Neural crest cell (in vitro differentiated cells): ENCODE data around the gene STRA6. TPM values are rescaled to one million over a fixed set of nuclear protein-coding genes. Genes with fewer than 3 reads are reported as not detected.

Experiments
- DNase-seq: peaks from one replicate; pipeline ENCODE4 v3.0.0; 2021; ENCODE audit warnings: low read depth, mixed read lengths, low spot score
- H3K27ac Mint-ChIP-seq: one replicate; pipeline ENCODE4 v1.8.0; 2021; ENCODE audit warnings: mild to moderate bottlenecking, mixed read lengths; ENCODE audit not compliant: unreplicated experiment
- H3K27me3 Mint-ChIP-seq: 2 replicates; pipeline ENCODE4 v1.8.0; 2021; ENCODE audit warnings: low read depth, mild to moderate bottlenecking, mixed read lengths
- H3K36me3 Mint-ChIP-seq: 2 replicates; pipeline ENCODE4 v1.8.0; 2021; ENCODE audit warnings: low read depth, mild to moderate bottlenecking, mixed read lengths
- H3K4me1 Mint-ChIP-seq: 2 replicates; pipeline ENCODE4 v1.8.0; 2021; ENCODE audit warnings: mixed read lengths
- H3K4me3 Mint-ChIP-seq: one replicate; pipeline ENCODE4 v1.8.0; 2021; ENCODE audit warnings: mild to moderate bottlenecking, mixed read lengths
- H3K9me3 Mint-ChIP-seq: 2 replicates; pipeline ENCODE4 v1.8.0; 2021; ENCODE audit warnings: mixed read lengths
- CTCF ChIP-seq: fragments of 200-600 bp; sonication (generic); conservative IDR thresholded peaks from 2 replicates; pipeline ENCODE4 v1.5.0; 2021; ENCODE audit warnings: antibody characterized with exemption, mild to moderate bottlenecking
- total RNA-seq: library from RNA; stranded (reverse); gene quantifications from 2 replicates; pipeline ENCODE4 v1.2.1, GENCODE V29; 2021

Gene STRA6
- total RNA-seq, 1 donor from 2014 or later = 138 TPM

- H3K27ac Mint-ChIP-seq = peak overlapping the region; percentile 54
Observed at GRCh38 chr15:74178326-74179100, 24.1 kb downstream of the STRA6 start.

GRCh38 chr15:74176262-74177214 is 26.0 kb downstream of the STRA6 start:
- no peak for TF ChIP-seq CTCF
- peaks cover 4% of the 10 kb centered on the region for H3K36me3 Mint-ChIP-seq
- H3K4me1 Mint-ChIP-seq = peaks cover 73% of the 10 kb centered on the region
- H3K27ac Mint-ChIP-seq = no peak overlapping the region
- no peak for DNase-seq
- H3K4me3 Mint-ChIP-seq = peak overlapping the region; percentile 32
- peaks cover 22% of the 10 kb centered on the region for H3K27me3 Mint-ChIP-seq
- no peaks in the 10 kb centered on the region for H3K9me3 Mint-ChIP-seq

More at GRCh38 chr15:74178326-74179100, 24.1 kb downstream of the STRA6 start:
- no peak for TF ChIP-seq CTCF
- Mint-ChIP-seq H3K4me3 (peak overlapping the region; percentile 36), H3K9me3 (no peaks in the 10 kb centered on the region), H3K4me1 (peaks cover 54% of the 10 kb centered on the region), H3K36me3 (no peaks in the 10 kb centered on the region), H3K27me3 (peaks cover 11% of the 10 kb centered on the region)
- no peak for DNase-seq

GRCh38 chr15:74175271-74176191 is 27.1 kb downstream of the STRA6 start:
- H3K27me3 Mint-ChIP-seq = peaks cover 22% of the 10 kb centered on the region
- H3K36me3 Mint-ChIP-seq = peaks cover 4% of the 10 kb centered on the region
- no peaks in the 10 kb centered on the region for H3K9me3 Mint-ChIP-seq
- no peak overlapping the region for H3K27ac Mint-ChIP-seq
- no peak for DNase-seq
- peaks cover 71% of the 10 kb centered on the region for H3K4me1 Mint-ChIP-seq
- peak overlapping the region; percentile 79 for H3K4me3 Mint-ChIP-seq
- no peak for TF ChIP-seq CTCF

GRCh38 chr15:74174958-74175253 is 27.7 kb downstream of the STRA6 start:
- Mint-ChIP-seq H3K4me3 (peak overlapping the region; percentile 79), H3K27ac (no peak overlapping the region), H3K9me3 (no peaks in the 10 kb centered on the region), H3K27me3 (peaks cover 23% of the 10 kb centered on the region), H3K4me1 (peaks cover 74% of the 10 kb centered on the region), H3K36me3 (peaks cover 4% of the 10 kb centered on the region)
- TF ChIP-seq CTCF = no peak
- DNase-seq = no peak
